Measurements from ENCODE around the gene TRIP6. TPM values are rescaled to one million over a fixed set of nuclear protein-coding genes. Genes with fewer than 3 reads are reported as not detected.

The TRIP6 gene
- total and polyA plus RNA-seq, 2 donors: 22.2 to 26.1 TPM

DNA sequence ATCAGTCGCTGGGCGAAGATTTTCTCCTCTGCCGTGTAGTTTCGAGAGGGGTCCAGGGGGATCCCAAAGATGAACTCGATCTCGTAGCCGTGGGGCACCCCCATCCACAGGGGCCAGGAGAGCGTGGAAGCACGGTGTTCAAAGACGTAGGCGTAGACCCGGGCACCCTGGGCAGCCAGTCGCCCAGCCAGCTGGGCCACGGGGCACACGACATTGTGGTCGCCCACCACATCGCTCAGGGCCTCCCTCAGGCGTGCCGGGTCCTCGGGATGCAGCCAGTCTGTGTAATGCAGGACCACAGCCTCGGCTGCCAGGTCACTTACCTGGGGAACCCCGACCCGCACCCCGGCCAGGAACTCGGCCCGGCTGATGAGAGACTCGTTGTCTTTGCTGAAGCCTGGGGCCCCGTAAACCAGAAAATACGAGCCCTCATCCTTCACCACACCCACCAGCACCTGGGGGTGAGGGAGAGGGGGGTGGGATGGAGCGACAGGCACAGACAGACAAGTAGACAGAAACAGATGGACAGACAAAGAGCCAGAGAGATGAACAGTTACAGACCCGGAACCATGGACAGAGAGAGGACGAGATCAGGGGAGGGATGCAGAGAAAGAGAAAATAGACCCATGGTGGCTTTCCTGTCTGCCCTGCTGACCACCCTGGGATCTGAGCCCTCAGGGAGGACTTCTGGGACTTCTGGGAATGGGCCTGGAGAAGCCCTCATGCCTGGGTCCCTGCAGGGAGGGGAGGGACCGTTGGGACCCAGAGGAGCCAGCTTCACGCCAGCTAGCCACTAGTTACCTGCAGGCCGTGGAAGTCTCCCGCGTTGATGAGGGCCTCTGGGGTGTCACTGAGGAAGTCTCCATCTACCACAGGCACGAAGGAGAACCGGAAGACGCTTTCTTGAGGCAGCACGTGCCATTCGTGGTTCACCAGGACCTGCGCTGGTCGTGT is 25.5 kb downstream of the TRIP6 start:
- DNase-seq (ENCODE audit: low read depth in 6 of 9, low spot score in 9 of 9): no peak
- H3K9me3 ChIP-seq (ENCODE audit: control insufficient read depth in 2 of 2, insufficient read depth in 1 of 2, low read length in 1 of 2): peaks cover 0 to 10% of the 10 kb centered on the region in 2 donors
- WGBS: 91% methylated on average over 44 of the region's 44 CpGs
- peaks cover 68 to 77% of the 10 kb centered on the region in 2 donors for H3K27me3 ChIP-seq (ENCODE audit: control insufficient read depth in 2 of 2, insufficient read depth in 1 of 2, low read length in 1 of 2)
- H3K36me3 ChIP-seq (ENCODE audit: control insufficient read depth in 2 of 2, insufficient read depth in 2 of 2, low read length in 1 of 2): peaks cover 7 to 12% of the 10 kb centered on the region in 2 donors
- no peak overlapping the region for H3K4me3 ChIP-seq (ENCODE audit: low read length in 2 of 2)
- H3K4me1 ChIP-seq (ENCODE audit: control insufficient read depth in 2 of 2, insufficient read depth in 2 of 2, low read length in 2 of 2): peaks cover 18 to 45% of the 10 kb centered on the region in 2 donors
- no peak overlapping the region for H3K27ac ChIP-seq (ENCODE audit: low read depth in 1 of 2, low read length in 1 of 2)

DNA sequence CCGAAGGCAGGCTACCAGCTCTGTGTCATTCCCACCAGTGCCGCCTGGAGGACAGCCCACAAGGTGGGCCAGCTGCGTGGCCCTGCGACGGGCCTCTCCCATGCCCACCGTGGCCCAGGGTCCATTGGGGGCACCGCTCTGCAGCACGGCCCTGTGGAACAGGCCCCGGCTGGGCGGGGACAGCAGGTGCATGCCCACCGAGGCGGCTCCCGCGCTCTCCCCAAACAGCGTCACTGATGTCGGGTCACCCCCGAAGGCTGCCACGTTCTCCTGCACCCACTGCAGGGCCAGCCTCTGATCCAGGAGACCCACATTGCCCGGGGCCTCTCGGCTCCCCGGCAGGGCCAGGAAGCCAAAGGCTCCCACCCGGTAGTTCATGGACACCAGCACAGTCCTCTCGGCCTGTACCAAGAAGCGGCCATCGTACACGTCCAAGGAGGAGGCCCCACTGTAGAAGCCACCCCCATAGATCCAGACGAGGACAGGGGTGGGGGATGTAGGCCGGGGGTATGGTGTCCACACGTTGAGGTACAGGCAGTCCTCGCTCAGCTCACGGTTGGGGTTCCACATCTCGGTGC is 26.2 kb downstream of the TRIP6 start:
- DNase-seq (ENCODE audit: low read depth in 6 of 9, low spot score in 9 of 9): no peak
- peaks cover 0 to 5% of the 10 kb centered on the region in 2 donors for H3K36me3 ChIP-seq (ENCODE audit: control insufficient read depth in 2 of 2, insufficient read depth in 2 of 2, low read length in 1 of 2)
- peaks cover 0 to 10% of the 10 kb centered on the region in 2 donors for H3K9me3 ChIP-seq (ENCODE audit: control insufficient read depth in 2 of 2, insufficient read depth in 1 of 2, low read length in 1 of 2)
- 96% methylated on average over 32 of the region's 32 CpGs for WGBS
- no peak overlapping the region for H3K27ac ChIP-seq (ENCODE audit: low read depth in 1 of 2, low read length in 1 of 2)
- H3K4me3 ChIP-seq (ENCODE audit: low read length in 2 of 2): no peak overlapping the region
- peaks cover 72 to 85% of the 10 kb centered on the region in 2 donors for H3K27me3 ChIP-seq (ENCODE audit: control insufficient read depth in 2 of 2, insufficient read depth in 1 of 2, low read length in 1 of 2)
- H3K4me1 ChIP-seq (ENCODE audit: control insufficient read depth in 2 of 2, insufficient read depth in 2 of 2, low read length in 2 of 2): peaks cover 18 to 37% of the 10 kb centered on the region in 2 donors

DNA sequence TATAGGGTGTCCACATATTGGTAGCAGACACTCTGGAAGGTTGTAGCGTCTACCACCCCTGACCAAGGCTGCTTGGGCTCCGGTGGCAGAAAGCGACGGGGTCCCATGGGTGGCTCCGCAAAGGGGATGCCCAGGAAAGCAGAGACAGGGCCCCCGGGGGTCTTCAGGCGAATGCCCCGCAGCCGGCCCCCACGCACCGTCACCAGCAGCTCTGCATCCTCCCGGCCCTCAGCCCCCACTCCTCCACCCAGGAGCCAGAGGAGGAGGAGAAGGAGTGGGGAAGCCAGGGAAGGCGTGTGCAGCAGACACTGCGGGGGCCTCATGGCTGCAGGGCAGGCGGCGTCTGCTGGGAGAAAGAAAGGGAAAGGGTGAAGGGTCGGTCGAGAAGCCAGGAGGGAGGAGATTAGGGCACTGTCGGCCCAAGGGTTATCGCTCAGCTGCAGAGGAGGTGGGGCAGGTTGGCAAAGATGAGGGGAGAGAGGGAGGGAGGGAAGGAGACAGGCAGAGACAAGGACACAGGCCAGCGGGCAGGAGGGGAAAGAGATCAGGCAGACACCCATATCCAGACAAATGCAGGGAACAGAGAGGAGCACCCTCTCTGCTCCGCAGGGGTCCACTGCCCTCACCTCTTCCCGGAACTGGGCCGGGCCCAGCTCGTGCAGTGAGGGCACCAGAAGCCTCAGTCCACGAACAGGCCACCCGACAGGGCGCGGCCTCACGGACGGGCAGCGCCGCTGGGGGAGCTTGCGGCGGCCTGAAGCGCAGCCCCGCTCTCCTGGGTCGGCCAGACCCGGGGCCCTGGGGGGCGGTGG is 26.9 kb downstream of the TRIP6 start:
- DNase-seq (ENCODE audit: low read depth in 6 of 9, low spot score in 9 of 9): no peak
- H3K4me3 ChIP-seq (ENCODE audit: low read length in 2 of 2): peak overlapping the region in 1 of 2 donors; percentile 22
- WGBS: 57% methylated on average over 40 of the region's 40 CpGs

DNA sequence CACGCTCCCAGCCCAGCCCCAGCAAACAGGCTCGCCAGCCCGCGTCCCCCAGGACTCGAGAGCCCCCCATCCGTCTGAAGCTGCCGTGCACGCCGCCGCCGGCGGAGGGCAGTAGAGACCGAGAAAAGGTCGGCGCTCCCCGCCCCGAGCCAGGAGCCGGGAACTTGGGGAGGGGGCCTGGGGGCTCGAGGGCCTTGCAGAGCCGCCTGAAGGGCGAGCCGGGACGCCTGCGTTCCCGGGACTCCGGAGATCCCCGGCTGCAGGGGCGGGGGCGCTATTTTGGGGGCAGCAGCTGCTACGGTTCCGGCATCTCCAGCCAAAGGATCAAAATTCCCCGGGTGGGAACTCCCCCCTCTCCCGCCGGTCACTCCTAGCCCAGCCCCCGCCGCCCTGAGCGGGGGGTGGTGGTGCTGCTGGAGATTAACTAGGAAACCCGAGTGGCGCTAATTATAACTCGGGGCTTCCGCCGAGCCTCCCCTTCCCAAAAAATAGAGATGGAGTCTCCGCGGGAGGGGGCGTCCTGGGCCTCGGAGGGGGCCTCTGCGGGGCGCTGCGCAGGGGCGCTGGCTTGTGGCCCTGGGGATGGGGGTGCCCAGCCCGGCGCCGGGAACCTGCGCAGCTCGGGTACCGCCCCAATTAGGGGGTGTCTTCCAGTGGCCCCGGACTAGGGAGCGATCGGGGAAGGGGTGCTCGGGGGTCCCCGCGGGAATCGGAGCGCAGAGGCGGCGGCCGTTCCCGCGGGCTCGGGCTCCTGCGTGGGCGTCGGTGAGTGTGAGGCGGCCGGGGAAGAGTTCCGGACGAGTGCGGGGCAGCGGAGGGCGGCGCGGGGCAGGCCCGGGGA is 27.9 kb downstream of the TRIP6 start:
- H3K27ac ChIP-seq (ENCODE audit: low read depth in 1 of 2, low read length in 1 of 2): no peak overlapping the region
- DNase-seq (ENCODE audit: low read depth in 6 of 9, low spot score in 9 of 9): peak in 3 of 9 donors; percentile 51 to 60 (median 59)

More for the DNA sequence above, 26.9 kb downstream of the TRIP6 start:
- peaks cover 17 to 30% of the 10 kb centered on the region in 2 donors for H3K4me1 ChIP-seq (ENCODE audit: control insufficient read depth in 2 of 2, insufficient read depth in 2 of 2, low read length in 2 of 2)
- peaks cover 72 to 89% of the 10 kb centered on the region in 2 donors for H3K27me3 ChIP-seq (ENCODE audit: control insufficient read depth in 2 of 2, insufficient read depth in 1 of 2, low read length in 1 of 2)
- peaks cover 0 to 10% of the 10 kb centered on the region in 2 donors for H3K9me3 ChIP-seq (ENCODE audit: control insufficient read depth in 2 of 2, insufficient read depth in 1 of 2, low read length in 1 of 2)
- no peaks in the 10 kb centered on the region for H3K36me3 ChIP-seq (ENCODE audit: control insufficient read depth in 2 of 2, insufficient read depth in 2 of 2, low read length in 1 of 2)
- H3K27ac ChIP-seq (ENCODE audit: low read depth in 1 of 2, low read length in 1 of 2): peak overlapping the region in 1 of 2 donors; percentile 18

DNA sequence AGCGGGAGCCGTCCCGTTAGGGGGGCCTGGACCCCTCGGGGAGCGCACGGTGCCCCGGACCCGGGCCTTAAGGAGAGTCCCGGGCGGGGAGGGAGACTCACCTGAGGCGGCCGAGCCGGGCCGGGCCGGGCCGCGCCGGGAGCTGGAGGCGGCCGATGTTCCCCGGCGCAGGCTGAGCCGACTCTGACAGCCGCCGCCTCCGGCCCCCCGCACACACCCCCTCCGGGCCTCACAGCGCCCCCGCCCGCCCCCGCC is 28.4 kb downstream of the TRIP6 start, which contains the start of gene ACHE:
Gene ACHE, minus strand, starts transcription at position 188 of the 255 bp plus-strand sequence. CDS start 1,656 bp downstream, outside the sequence.
- H3K4me1 ChIP-seq (ENCODE audit: control insufficient read depth in 2 of 2, insufficient read depth in 2 of 2, low read length in 2 of 2): peaks cover 11 to 20% of the 10 kb centered on the region in 2 donors
- WGBS: under 1% methylated on average over 26 of the region's 32 CpGs
- no peaks in the 10 kb centered on the region for H3K36me3 ChIP-seq (ENCODE audit: control insufficient read depth in 2 of 2, insufficient read depth in 2 of 2, low read length in 1 of 2)
- peaks cover 0 to 10% of the 10 kb centered on the region in 2 donors for H3K9me3 ChIP-seq (ENCODE audit: control insufficient read depth in 2 of 2, insufficient read depth in 1 of 2, low read length in 1 of 2)
- peaks cover 69 to 83% of the 10 kb centered on the region in 2 donors for H3K27me3 ChIP-seq (ENCODE audit: control insufficient read depth in 2 of 2, insufficient read depth in 1 of 2, low read length in 1 of 2)
- peak within 1 kb of the TSS in 1 of 2 donors; percentile 31 for H3K27ac ChIP-seq (ENCODE audit: low read depth in 1 of 2, low read length in 1 of 2)
- H3K4me3 ChIP-seq (ENCODE audit: low read length in 2 of 2): peak within 1 kb of the TSS; percentile 22 to 42
- no peak for DNase-seq (ENCODE audit: low read depth in 6 of 9, low spot score in 9 of 9)

More for the DNA sequence above, 27.9 kb downstream of the TRIP6 start:
- Histone ChIP-seq H3K36me3 (ENCODE audit: control insufficient read depth in 2 of 2, insufficient read depth in 2 of 2, low read length in 1 of 2) (no peaks in the 10 kb centered on the region), H3K4me3 (ENCODE audit: low read length in 2 of 2) (peak overlapping the region; percentile 22 to 42), H3K4me1 (ENCODE audit: control insufficient read depth in 2 of 2, insufficient read depth in 2 of 2, low read length in 2 of 2) (peaks cover 15 to 25% of the 10 kb centered on the region in 2 donors), H3K27me3 (ENCODE audit: control insufficient read depth in 2 of 2, insufficient read depth in 1 of 2, low read length in 1 of 2) (peaks cover 73 to 89% of the 10 kb centered on the region in 2 donors), H3K9me3 (ENCODE audit: control insufficient read depth in 2 of 2, insufficient read depth in 1 of 2, low read length in 1 of 2) (peaks cover 0 to 10% of the 10 kb centered on the region in 2 donors)
- 1% methylated on average over 83 of the region's 83 CpGs for whole genome bisulfite sequencing

DNA sequence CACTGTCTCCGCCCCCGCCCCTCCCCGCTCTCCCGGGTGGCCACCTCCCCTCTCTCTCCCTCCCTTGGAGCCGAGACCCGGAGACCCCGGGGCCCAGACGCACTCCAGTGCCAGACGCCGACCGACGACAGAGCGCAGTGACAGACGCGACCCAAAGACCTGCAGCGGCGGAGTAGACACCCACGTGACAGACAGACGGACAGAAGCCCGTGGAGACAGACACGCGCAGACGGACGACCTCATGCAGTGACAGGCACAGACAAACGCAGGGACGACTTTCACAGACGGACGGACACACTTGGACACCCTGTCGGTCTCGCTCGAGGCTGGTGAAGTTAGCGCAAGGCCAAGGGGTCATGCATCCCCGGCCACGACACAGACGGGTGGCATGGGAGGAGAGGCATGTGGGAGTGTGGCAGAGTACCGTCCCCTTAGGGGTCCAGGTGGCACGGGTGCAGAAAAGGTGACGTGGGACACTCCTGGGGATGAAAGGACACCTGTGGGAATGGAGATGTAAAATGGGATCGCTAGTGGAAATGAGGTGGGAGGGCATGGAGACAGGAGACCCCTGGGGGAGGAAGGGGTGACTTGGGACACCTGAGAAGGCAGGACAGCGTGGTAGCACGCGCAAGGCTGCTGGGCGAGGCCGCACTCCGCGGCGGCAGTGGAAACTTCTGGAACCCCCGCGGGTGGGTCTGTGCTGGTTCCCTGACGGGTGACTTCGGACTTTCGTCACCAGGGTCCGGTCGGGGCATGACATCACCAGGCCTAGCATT is 29.0 kb downstream of the TRIP6 start:
- Histone ChIP-seq H3K9me3 (ENCODE audit: control insufficient read depth in 2 of 2, insufficient read depth in 1 of 2, low read length in 1 of 2) (peaks cover 0 to 10% of the 10 kb centered on the region in 2 donors), H3K27ac (ENCODE audit: low read depth in 1 of 2, low read length in 1 of 2) (peak overlapping the region in 1 of 2 donors; percentile 31), H3K4me1 (ENCODE audit: control insufficient read depth in 2 of 2, insufficient read depth in 2 of 2, low read length in 2 of 2) (peaks cover 6 to 15% of the 10 kb centered on the region in 2 donors), H3K4me3 (ENCODE audit: low read length in 2 of 2) (peak overlapping the region in 1 of 2 donors; percentile 42), H3K27me3 (ENCODE audit: control insufficient read depth in 2 of 2, insufficient read depth in 1 of 2, low read length in 1 of 2) (peaks cover 64 to 83% of the 10 kb centered on the region in 2 donors), H3K36me3 (ENCODE audit: control insufficient read depth in 2 of 2, insufficient read depth in 2 of 2, low read length in 1 of 2) (no peaks in the 10 kb centered on the region)
- WGBS: 8% methylated on average over 54 of the region's 54 CpGs
- no peak for DNase-seq (ENCODE audit: low read depth in 6 of 9, low spot score in 9 of 9)

DNA sequence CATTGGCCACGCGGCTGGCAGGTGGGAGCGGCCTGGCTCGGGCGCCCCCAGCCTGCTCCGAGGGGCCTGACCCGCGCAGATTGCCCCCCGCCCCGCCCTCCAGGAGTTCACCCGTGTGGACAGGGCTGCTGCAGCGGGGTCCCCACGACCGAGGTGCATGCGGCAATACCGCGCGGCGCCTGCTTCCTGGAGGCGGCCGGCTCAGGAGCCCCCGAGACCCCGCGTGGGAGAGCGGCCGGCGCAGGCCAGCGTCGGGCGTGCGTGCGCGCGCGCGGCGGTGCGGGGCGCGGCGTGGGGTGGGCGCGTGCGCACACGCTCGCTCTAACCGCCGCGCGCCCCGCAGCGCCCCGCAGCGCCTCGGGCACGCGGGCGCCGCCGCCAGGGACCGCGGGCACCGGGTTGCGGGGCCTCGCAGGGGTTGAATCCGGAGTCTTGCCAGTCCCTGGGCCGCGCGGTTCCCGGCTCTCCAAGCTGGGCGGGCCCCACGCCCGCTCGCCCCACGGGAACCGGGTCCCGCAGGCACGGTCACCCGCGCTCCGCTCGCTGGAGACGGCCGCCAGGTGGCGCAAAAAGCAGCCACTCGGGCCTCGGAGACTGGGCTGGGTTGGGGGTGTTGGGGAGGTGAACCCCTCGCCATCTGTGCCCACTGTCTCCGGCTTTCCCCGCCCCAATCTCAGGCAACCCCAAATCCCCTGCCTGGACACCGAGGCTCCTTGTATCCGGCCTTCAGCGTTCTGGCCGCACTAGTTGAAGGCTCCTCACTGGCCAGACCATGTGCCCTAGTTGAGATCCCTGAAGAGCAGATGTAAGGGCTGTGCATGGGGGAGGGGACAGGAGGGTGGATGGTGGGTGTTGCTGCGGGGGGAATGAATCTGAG is 29.8 kb downstream of the TRIP6 start:
- Histone ChIP-seq H3K9me3 (ENCODE audit: control insufficient read depth in 2 of 2, insufficient read depth in 1 of 2, low read length in 1 of 2) (peaks cover 0 to 10% of the 10 kb centered on the region in 2 donors), H3K27ac (ENCODE audit: low read depth in 1 of 2, low read length in 1 of 2) (peak overlapping the region in 1 of 2 donors; percentile 26), H3K4me1 (ENCODE audit: control insufficient read depth in 2 of 2, insufficient read depth in 2 of 2, low read length in 2 of 2) (peaks cover 6 to 13% of the 10 kb centered on the region in 2 donors), H3K36me3 (ENCODE audit: control insufficient read depth in 2 of 2, insufficient read depth in 2 of 2, low read length in 1 of 2) (no peaks in the 10 kb centered on the region), H3K27me3 (ENCODE audit: control insufficient read depth in 2 of 2, insufficient read depth in 1 of 2, low read length in 1 of 2) (peaks cover 56 to 76% of the 10 kb centered on the region in 2 donors), H3K4me3 (ENCODE audit: low read length in 2 of 2) (peak overlapping the region in 1 of 2 donors; percentile 39)
- 3% methylated on average over 95 of the region's 95 CpGs for WGBS
- peak in 2 of 9 donors; percentile 56 to 60 for DNase-seq (ENCODE audit: low read depth in 6 of 9, low spot score in 9 of 9)

All from thymus (tissue), 11 donors.